ENCODE results near the gene WDPCP.
"Not testable (repeated sequence)": the region's sequence is repeated elsewhere in the genome, so short reads cannot be mapped to it uniquely, and the experiment has no call there.

The WDPCP gene, protein sequence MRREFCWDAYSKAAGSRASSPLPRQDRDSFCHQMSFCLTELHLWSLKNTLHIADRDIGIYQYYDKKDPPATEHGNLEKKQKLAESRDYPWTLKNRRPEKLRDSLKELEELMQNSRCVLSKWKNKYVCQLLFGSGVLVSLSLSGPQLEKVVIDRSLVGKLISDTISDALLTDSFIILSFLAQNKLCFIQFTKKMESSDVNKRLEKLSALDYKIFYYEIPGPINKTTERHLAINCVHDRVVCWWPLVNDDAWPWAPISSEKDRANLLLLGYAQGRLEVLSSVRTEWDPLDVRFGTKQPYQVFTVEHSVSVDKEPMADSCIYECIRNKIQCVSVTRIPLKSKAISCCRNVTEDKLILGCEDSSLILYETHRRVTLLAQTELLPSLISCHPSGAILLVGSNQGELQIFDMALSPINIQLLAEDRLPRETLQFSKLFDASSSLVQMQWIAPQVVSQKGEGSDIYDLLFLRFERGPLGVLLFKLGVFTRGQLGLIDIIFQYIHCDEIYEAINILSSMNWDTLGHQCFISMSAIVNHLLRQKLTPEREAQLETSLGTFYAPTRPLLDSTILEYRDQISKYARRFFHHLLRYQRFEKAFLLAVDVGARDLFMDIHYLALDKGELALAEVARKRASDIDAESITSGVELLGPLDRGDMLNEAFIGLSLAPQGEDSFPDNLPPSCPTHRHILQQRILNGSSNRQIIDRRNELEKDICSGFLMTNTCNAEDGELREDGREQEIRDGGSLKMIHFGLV

DNA sequence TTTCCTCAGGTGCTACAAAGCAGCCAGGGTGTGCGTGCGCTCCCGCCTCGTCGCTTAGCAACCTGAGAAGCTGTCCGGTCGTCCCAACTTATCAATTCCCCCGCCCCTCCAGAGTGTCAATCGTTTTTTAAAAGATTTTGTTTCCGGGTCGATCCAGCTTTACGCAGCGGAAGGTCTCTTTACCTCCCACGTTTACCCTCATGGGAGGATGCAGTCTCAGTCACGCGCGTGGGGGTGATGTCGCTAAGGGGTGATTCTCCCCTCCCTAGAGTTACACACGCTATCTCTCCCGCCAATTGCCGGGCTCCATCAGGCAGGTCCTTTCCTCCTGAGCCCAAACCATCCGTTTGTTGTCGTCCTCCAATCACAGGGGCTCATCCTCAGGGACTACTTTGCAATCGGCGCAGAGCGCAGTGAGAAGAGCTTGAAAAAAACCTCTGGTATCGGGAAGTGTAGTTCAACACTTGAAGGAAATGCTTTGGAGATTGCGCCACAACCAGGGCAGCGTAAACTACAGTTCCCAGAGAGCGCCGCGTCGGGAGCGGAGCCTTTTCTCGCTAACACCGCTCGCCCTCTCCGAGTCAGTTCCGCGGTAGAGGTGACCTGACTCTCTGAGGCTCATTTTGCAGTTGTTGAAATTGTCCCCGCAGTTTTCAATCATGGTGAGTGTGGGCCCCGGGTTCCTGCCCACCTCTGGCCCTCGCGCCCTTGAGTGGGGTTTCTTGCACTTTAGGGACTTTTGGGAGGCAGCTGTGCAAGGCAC is at the start of gene WDPCP, which contains the start of gene MDH1:
Gene WDPCP, minus strand, starts transcription at position 93 of the 763 bp plus-strand sequence. CDS start 206 bp downstream, outside the sequence.
Gene MDH1, plus strand, starts transcription at position 579 of the 763 bp plus-strand sequence. Its CDS starts 81 bp downstream, at position 660.
- TF ChIP-seq, protein P1, sequence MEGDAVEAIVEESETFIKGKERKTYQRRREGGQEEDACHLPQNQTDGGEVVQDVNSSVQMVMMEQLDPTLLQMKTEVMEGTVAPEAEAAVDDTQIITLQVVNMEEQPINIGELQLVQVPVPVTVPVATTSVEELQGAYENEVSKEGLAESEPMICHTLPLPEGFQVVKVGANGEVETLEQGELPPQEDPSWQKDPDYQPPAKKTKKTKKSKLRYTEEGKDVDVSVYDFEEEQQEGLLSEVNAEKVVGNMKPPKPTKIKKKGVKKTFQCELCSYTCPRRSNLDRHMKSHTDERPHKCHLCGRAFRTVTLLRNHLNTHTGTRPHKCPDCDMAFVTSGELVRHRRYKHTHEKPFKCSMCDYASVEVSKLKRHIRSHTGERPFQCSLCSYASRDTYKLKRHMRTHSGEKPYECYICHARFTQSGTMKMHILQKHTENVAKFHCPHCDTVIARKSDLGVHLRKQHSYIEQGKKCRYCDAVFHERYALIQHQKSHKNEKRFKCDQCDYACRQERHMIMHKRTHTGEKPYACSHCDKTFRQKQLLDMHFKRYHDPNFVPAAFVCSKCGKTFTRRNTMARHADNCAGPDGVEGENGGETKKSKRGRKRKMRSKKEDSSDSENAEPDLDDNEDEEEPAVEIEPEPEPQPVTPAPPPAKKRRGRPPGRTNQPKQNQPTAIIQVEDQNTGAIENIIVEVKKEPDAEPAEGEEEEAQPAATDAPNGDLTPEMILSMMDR (IDR thresholded peaks at IDR 0.05; ENCODE audit: control insufficient read depth, extremely low read depth, insufficient read depth) = no peak
- DNase-seq (ENCODE audit: low read depth) = peak; percentile 98
- peak within 1 kb of the TSS; percentile 85 for H3K4me3 ChIP-seq (ENCODE audit: low read depth, low read length)

DNA sequence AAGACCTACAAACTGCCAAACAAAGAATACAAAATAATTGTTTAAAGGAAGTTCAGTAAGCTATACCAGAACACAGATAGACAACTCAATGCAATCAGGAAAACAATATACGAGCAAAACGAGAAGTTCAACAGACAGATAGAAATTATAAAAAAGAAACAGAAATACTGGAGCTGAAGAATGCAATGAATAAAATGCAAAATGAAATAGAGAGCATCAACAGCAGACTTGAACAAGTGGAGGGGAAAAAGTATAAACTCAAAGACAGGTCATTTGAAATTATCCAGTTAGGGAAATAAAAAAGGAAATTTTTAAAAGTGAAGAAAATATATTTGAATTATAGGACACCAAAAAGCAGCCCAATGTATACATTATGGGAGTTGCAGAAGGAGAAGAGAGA is 44.1 kb upstream of the WDPCP start:
- no peak overlapping the region for H3K4me3 ChIP-seq (ENCODE audit: low read depth, low read length)
- DNase-seq (ENCODE audit: low read depth) = no peak
- TF ChIP-seq, protein P1 (IDR thresholded peaks at IDR 0.05; ENCODE audit: control insufficient read depth, extremely low read depth, insufficient read depth) = no peak

GRCh38 chr2:63631501-63631900 is 43.2 kb upstream of the WDPCP start:
- DNase-seq (ENCODE audit: low read depth) = no peak
- TF ChIP-seq, protein P1 (IDR thresholded peaks at IDR 0.05; ENCODE audit: control insufficient read depth, extremely low read depth, insufficient read depth) = no peak
- H3K4me3 ChIP-seq (ENCODE audit: low read depth, low read length) = no peak overlapping the region

GRCh38 chr2:63628403-63628942 is 40.2 kb upstream of the WDPCP start:
- H3K4me3 ChIP-seq (ENCODE audit: low read depth, low read length) = no peak overlapping the region
- no peak for DNase-seq (ENCODE audit: low read depth)
- TF ChIP-seq, protein P1 (IDR thresholded peaks at IDR 0.05; ENCODE audit: control insufficient read depth, extremely low read depth, insufficient read depth) = no peak

GRCh38 chr2:63627866-63628265 is 39.6 kb upstream of the WDPCP start:
- TF ChIP-seq, protein P1 (IDR thresholded peaks at IDR 0.05; ENCODE audit: control insufficient read depth, extremely low read depth, insufficient read depth) = no peak
- no peak for DNase-seq (ENCODE audit: low read depth)

GRCh38 chr2:63623763-63624162 is 35.5 kb upstream of the WDPCP start:
- DNase-seq (ENCODE audit: low read depth); H3K4me3 ChIP-seq (ENCODE audit: low read depth, low read length): not testable (repeated sequence)

More at GRCh38 chr2:63627866-63628265, 39.6 kb upstream of the WDPCP start:
- no peak overlapping the region for H3K4me3 ChIP-seq (ENCODE audit: low read depth, low read length)

Measured in LNCaP clone FGC (cell line).